NB4 (cell line): ENCODE measurements around the gene B3GALNT2.
"Not testable (repeated sequence)": the region's sequence is repeated elsewhere in the genome, so short reads cannot be mapped to it uniquely, and the experiment has no call there.

Experiments used
- MAX ChIP-seq: IDR thresholded peaks from 2 replicates; pipeline ENCODE4 v1.6.1; 2011; ENCODE audit warnings: low read depth, low read length
- MYC ChIP-seq: IDR thresholded peaks from 2 replicates; pipeline ENCODE4 v1.6.1; 2011; ENCODE audit warnings: low read depth, low read length
- POLR2A ChIP-seq: IDR thresholded peaks from 2 replicates; pipeline ENCODE4 v1.6.1; 2011; ENCODE audit warnings: mild to moderate bottlenecking; ENCODE audit not compliant: insufficient read length; ENCODE audit errors: extremely low read depth
- TF ChIP-seq, protein P1 (sequence below): IDR thresholded peaks from one replicate; pipeline ENCODE4 v1.5.1; 2012; ENCODE audit warnings: low read depth, low read length

- TF ChIP-seq, protein P1, sequence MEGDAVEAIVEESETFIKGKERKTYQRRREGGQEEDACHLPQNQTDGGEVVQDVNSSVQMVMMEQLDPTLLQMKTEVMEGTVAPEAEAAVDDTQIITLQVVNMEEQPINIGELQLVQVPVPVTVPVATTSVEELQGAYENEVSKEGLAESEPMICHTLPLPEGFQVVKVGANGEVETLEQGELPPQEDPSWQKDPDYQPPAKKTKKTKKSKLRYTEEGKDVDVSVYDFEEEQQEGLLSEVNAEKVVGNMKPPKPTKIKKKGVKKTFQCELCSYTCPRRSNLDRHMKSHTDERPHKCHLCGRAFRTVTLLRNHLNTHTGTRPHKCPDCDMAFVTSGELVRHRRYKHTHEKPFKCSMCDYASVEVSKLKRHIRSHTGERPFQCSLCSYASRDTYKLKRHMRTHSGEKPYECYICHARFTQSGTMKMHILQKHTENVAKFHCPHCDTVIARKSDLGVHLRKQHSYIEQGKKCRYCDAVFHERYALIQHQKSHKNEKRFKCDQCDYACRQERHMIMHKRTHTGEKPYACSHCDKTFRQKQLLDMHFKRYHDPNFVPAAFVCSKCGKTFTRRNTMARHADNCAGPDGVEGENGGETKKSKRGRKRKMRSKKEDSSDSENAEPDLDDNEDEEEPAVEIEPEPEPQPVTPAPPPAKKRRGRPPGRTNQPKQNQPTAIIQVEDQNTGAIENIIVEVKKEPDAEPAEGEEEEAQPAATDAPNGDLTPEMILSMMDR = not testable (repeated sequence)
- not testable (repeated sequence) for TF ChIP-seq POLR2A, MYC, MAX
Observed at GRCh38 chr1:235462832-235463231, 41.4 kb downstream of the B3GALNT2 start.
